Cardiac fibroblast (primary cell): ENCODE results near the gene CFDP1.

Experiments used
- DNase-seq, 2 donors: peaks; one replicate each; pipeline versions ENCODE4 v3.0.0 to v3.0.0-alpha.2; 2010; ENCODE audit warnings: low read depth in 2 of 2
- H3K4me3 ChIP-seq, 2 donors: replicated peaks in 1 of 2; 1 replicate in 1 of 2; 2 replicates in 1 of 2; pipeline ENCODE4 v1.5.1; 2011; ENCODE audit warnings: low read depth in 2 of 2, low read length in 2 of 2, mild to moderate bottlenecking in 2 of 2, moderate library complexity in 1 of 2
- TF ChIP-seq, protein P1 (sequence below): IDR thresholded peaks from one replicate; pipeline ENCODE4 v1.5.1; 2011; ENCODE audit warnings: low read depth, mild to moderate bottlenecking, low read length, inconsistent platforms

Gene CFDP1

GRCh38 chr16:75374388-75374787 is 58.9 kb downstream of the CFDP1 start:
- no peak overlapping the region for H3K4me3 ChIP-seq
- no peak for DNase-seq
- TF ChIP-seq, protein P1, sequence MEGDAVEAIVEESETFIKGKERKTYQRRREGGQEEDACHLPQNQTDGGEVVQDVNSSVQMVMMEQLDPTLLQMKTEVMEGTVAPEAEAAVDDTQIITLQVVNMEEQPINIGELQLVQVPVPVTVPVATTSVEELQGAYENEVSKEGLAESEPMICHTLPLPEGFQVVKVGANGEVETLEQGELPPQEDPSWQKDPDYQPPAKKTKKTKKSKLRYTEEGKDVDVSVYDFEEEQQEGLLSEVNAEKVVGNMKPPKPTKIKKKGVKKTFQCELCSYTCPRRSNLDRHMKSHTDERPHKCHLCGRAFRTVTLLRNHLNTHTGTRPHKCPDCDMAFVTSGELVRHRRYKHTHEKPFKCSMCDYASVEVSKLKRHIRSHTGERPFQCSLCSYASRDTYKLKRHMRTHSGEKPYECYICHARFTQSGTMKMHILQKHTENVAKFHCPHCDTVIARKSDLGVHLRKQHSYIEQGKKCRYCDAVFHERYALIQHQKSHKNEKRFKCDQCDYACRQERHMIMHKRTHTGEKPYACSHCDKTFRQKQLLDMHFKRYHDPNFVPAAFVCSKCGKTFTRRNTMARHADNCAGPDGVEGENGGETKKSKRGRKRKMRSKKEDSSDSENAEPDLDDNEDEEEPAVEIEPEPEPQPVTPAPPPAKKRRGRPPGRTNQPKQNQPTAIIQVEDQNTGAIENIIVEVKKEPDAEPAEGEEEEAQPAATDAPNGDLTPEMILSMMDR, result no peak

GRCh38 chr16:75372236-75372856 is 61.0 kb downstream of the CFDP1 start:
- DNase-seq, result peak; percentile 70 to 71
- TF ChIP-seq, protein P1, result no peak
- H3K4me3 ChIP-seq, result no peak overlapping the region

GRCh38 chr16:75371171-75371570 is 62.1 kb downstream of the CFDP1 start:
- H3K4me3 ChIP-seq, result no peak overlapping the region
- TF ChIP-seq, protein P1, result no peak
- DNase-seq, result peak in 1 of 2 donors; percentile 23

DNA sequence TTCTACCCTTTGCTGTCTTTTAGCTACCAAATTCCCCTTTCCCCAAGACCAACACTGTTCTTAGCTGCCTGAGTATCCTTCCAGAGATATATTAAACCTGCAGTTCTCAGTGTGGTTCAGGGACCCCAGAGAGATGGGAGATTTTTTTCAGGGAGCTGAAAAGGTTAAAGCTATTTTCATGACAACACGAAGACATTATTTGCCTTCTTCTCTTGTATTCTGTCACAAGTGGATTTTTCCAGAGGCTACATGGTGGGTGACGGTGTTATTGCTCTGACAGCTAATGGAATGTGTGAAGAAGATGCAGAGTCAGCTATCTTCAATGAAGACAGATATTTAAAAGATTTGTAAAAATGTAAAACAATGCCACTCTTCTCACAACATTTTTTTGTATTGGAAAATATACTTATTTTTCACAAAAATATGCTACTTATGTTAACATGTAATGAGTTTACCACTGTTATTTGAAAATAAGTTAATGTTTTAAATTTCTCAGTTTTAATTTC is 69.0 kb downstream of the CFDP1 start:
- no peak overlapping the region for H3K4me3 ChIP-seq
- TF ChIP-seq, protein P1, result no peak
- no peak for DNase-seq

DNA sequence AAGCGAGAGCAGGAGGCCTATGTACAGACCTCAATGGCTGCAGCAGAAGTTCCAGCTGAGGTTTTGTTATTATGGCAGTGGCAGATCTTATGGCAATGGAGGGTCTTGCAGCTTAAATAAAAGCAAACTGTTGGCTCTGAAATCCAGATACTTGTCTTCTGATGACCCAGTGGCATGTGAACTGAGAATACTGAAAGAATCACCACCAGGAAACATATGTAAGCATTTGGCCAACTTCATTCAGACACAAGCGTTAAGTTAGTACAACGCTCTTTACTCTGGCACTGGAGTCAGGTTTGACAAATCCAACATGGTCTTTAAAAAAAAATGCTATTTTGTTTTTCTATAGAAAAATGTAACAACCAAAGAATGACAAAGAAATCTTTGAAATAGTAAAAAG is 70.5 kb downstream of the CFDP1 start:
- no peak overlapping the region for H3K4me3 ChIP-seq
- TF ChIP-seq, protein P1, result no peak
- no peak for DNase-seq

DNA sequence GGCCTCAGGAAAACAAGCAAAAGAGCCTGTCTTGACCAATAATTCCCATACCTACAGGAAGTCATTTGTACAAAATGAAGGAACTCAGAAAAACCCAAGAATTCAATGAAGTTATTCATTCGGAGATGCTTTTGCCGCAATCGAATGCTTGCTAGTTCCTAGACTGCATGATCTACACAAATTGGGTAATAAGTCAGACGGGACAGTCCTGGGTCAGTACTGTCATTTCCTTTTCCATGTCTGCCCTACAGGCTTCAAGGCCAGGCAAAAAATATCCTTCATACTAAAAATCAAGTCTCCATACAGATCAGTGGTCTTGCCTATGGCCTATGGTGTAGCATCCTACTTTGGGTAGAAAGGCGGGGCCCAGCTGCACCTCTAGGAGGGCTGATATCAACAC is 71.4 kb downstream of the CFDP1 start:
- H3K4me3 ChIP-seq, result no peak overlapping the region
- no peak for DNase-seq
- TF ChIP-seq, protein P1, result no peak

GRCh38 chr16:75354170-75354569 is 79.1 kb downstream of the CFDP1 start:
- no peak overlapping the region for H3K4me3 ChIP-seq
- TF ChIP-seq, protein P1, result no peak
- no peak for DNase-seq
